Measurements from ENCODE around the gene BCL2L14. TPM values are rescaled to one million over a fixed set of nuclear protein-coding genes. Genes with fewer than 3 reads are reported as not detected.
"Not testable (repeated sequence)": the region's sequence is repeated elsewhere in the genome, so short reads cannot be mapped to it uniquely, and the experiment has no call there.

Gene BCL2L14
- total and polyA plus RNA-seq, 9 of the 15 experiments (the other 6 are each of a cell fraction or from before 2014, with no cell fraction given): not detected

DNA sequence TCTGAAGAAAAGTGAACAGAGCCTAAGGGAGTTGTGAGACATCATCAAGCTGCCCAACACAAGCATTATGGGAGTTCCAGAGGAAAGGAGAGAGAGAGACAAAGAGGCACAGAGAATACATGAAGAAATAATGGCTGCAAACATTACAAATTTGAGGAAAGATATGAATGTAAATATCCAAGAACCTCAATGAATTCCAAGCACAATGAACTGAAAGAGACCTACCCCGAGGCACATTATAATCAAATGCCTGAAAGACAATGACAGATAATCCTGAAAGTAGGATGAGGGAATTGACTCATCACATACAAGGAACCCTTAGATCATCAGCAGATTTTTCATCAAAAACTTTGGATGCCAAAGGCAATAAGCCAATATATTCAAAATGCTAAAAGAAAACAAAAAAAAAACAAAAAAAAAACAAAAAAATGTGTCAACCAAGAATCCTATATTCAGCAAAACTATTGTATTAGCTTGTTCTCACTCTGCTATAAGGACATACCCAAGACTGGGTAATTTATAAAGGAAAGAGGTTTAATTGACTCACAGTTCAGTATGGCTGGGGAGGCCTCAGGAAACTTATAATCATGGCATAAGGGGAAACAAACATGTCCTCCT lies 37.8 kb downstream of the BCL2L14 start:
- no peaks in the 10 kb centered on the region for H3K27me3 ChIP-seq (ENCODE audit: control insufficient read depth in 2 of 2, insufficient read depth in 2 of 2, low read length in 2 of 2)
- BruUV-seq (replicated peaks): no TSS peak
- H3K4me2 ChIP-seq (ENCODE audit: insufficient read depth, low read length): no peak overlapping the region
- 38% methylated on average over 1 of the region's 1 CpG for whole genome bisulfite sequencing (ENCODE audit: insufficient coverage, low coverage, missing lambda C conversion rate)
- H3K4me3 ChIP-seq: no peak overlapping the region
- ATAC-seq: no peak
- intact Hi-C loops (cut with micrococcal nuclease) (no loop called here), in situ Hi-C loops (cut with MboI) (no loop called here)
- H3K36me3 ChIP-seq (ENCODE audit: control insufficient read depth, insufficient read depth, low read length): no peaks in the 10 kb centered on the region
- no peaks in the 10 kb centered on the region for H3K4me1 ChIP-seq (replicated peaks in 1 of 2; ENCODE audit: control insufficient read depth in 2 of 2, insufficient read depth in 2 of 2, low read length in 2 of 2)
- H3K79me2 ChIP-seq (ENCODE audit: control insufficient read depth, insufficient read depth, low read length): no peaks in the 10 kb centered on the region
- H3K9me1 ChIP-seq (ENCODE audit: control insufficient read depth, insufficient read depth, low read length): no peaks in the 10 kb centered on the region
- no peak overlapping the region for H2AFZ ChIP-seq (ENCODE audit: low read depth, low read length)
- ChIA-PET POLR2A (interaction anchor here (0.6 kb wide), 2 partner anchors 31 to 615 kb away, joined by 3 read pairs; no protein-coding TSS in a partner anchor), CTCF (ENCODE audit: low intra/inter-chr PET ratio) (no interaction called here)
- no peak for TF ChIP-seq ATF7 (IDR thresholded peaks at IDR 0.05)
- no peak for DNase-seq (ENCODE audit: extremely low read depth in 1 of 4, low spot score in 3 of 4)
- no peak overlapping the region for H3K27ac ChIP-seq (ENCODE audit: extremely low read depth, low read depth, low read length)
- no peaks in the 10 kb centered on the region for H3K9me3 ChIP-seq (replicated peaks; ENCODE audit: control insufficient read depth, insufficient read depth, low read depth, low read length)
- no peaks in the 10 kb centered on the region for H4K20me1 ChIP-seq (replicated peaks; ENCODE audit: control insufficient read depth, insufficient read depth, low read length)
- H3K9ac ChIP-seq (ENCODE audit: insufficient read depth in 1 of 2, low read depth in 2 of 2, low read length in 2 of 2): no peak overlapping the region
- FAIRE-seq: no peak

DNA sequence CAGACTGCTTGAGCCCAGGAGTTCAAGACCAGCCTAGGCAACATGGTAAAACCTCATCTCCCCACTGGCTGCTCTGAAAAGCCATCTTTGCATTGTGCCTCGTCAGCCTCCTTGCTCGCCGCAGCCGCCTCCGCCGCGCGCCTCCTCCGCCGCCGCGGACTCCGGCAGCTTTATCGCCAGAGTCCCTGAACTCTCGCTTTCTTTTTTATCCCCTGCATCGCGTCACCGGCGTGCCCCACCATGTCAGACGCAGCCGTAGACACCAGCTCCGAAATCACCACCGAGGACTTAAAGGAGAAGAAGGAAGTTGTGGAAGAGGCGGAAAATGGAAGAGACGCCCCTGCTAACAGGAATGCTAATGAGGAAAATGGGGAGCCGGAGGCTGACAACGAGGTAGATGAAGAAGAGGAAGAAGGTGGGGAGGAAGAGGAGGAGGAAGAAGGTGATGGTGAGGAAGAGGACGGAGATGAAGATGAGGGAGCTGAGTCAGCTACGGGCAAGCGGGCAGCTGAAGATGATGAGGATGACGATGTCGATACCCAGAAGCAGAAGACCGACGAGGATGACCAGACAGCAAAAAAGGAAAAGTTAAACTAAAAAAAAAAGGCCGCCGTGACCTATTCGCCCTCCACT lies 40.3 kb downstream of the BCL2L14 start:
- intact Hi-C loops (cut with micrococcal nuclease); BruUV-seq (replicated peaks); H3K9ac ChIP-seq (ENCODE audit: insufficient read depth in 1 of 2, low read depth in 2 of 2, low read length in 2 of 2); ATAC-seq; H3K27me3 ChIP-seq (ENCODE audit: control insufficient read depth in 2 of 2, insufficient read depth in 2 of 2, low read length in 2 of 2); DNase-seq (ENCODE audit: extremely low read depth in 1 of 4, low spot score in 3 of 4); H3K4me1 ChIP-seq (replicated peaks in 1 of 2; ENCODE audit: control insufficient read depth in 2 of 2, insufficient read depth in 2 of 2, low read length in 2 of 2); H3K36me3 ChIP-seq (ENCODE audit: control insufficient read depth, insufficient read depth, low read length); H3K27ac ChIP-seq (ENCODE audit: extremely low read depth, low read depth, low read length); H3K9me1 ChIP-seq (ENCODE audit: control insufficient read depth, insufficient read depth, low read length); H2AFZ ChIP-seq (ENCODE audit: low read depth, low read length); CTCF ChIA-PET (ENCODE audit: low intra/inter-chr PET ratio); H3K4me3 ChIP-seq; H4K20me1 ChIP-seq (replicated peaks; ENCODE audit: control insufficient read depth, insufficient read depth, low read length); FAIRE-seq; H3K4me2 ChIP-seq (ENCODE audit: insufficient read depth, low read length); H3K79me2 ChIP-seq (ENCODE audit: control insufficient read depth, insufficient read depth, low read length); in situ Hi-C loops (cut with MboI); H3K9me3 ChIP-seq (replicated peaks; ENCODE audit: control insufficient read depth, insufficient read depth, low read depth, low read length): not testable (repeated sequence)
- 80% methylated on average over 2 of the region's 37 CpGs for WGBS (ENCODE audit: insufficient coverage, low coverage, missing lambda C conversion rate)
- POLR2A ChIA-PET: interaction anchor here (0.6 kb wide), 1 partner anchor 27 kb away, joined by 3 read pairs; no protein-coding TSS in a partner anchor

Measured in K562 (cell line).